Suprapubic skin (tissue), 4 donors: ENCODE measurements around the gene NOS1AP. TPM values are rescaled to one million over a fixed set of nuclear protein-coding genes. Genes with fewer than 3 reads are reported as not detected.

Source experiments
- DNase-seq, 2 donors: peaks; one replicate each; pipeline ENCODE4 v3.0.0-alpha.2; 2019; ENCODE audit warnings: low spot score in 2 of 2
- H3K27ac ChIP-seq: fragments of 200-600 bp; sonication (generic); one replicate; pipeline ENCODE4 v1.5.1; 2019
- H3K27me3 ChIP-seq: fragments of 200-600 bp; sonication (generic); one replicate; pipeline ENCODE4 v1.5.1; 2019
- H3K36me3 ChIP-seq: fragments of 200-600 bp; sonication (generic); one replicate; pipeline ENCODE4 v1.5.1; 2019
- H3K4me1 ChIP-seq: fragments of 200-600 bp; sonication (generic); one replicate; pipeline ENCODE4 v1.5.1; 2019
- H3K4me3 ChIP-seq: fragments of 200-600 bp; sonication (generic); one replicate; pipeline ENCODE4 v1.5.1; 2019; ENCODE audit warnings: mild to moderate bottlenecking
- H3K9me3 ChIP-seq: fragments of 200-600 bp; sonication (generic); one replicate; pipeline ENCODE4 v1.5.1; 2019
- CTCF ChIP-seq, 2 donors: fragments of 200-600 bp in 1 of 2; fragments of 450-650 bp in 1 of 2; sonication (generic) in 1 of 2; IDR thresholded peaks; one replicate each; pipeline ENCODE4 v1.5.1; 2016 to 2019; ENCODE audit warnings: antibody characterized with exemption in 2 of 2, mild to moderate bottlenecking in 1 of 2, moderate library complexity in 1 of 2
- EP300 ChIP-seq: sonication (generic); formaldehyde crosslinking; IDR thresholded peaks from one replicate; pipeline ENCODE4 v1.6.1; 2017; ENCODE audit warnings: antibody characterized with exemption
- POLR2A ChIP-seq, 2 donors: fragments of 450-650 bp; IDR thresholded peaks; one replicate each; pipeline ENCODE4 v1.6.1; 2017; ENCODE audit warnings: antibody characterized with exemption in 2 of 2, mild to moderate bottlenecking in 2 of 2, moderate library complexity in 2 of 2
- POLR2AphosphoS5 ChIP-seq, 3 donors: sonication (generic); formaldehyde crosslinking; IDR thresholded peaks; one replicate each; pipeline ENCODE4 v1.6.1; 2017; ENCODE audit warnings: antibody characterized with exemption in 3 of 3
- WGBS: methylation state at CpG from one replicate; pipeline ENCODE4 v1.1.5; 2018; 5-methylcytosine and 5-hydroxymethylcytosine counted together
- total RNA-seq, 4 donors: library from RNA; depleted of rRNA; stranded (reverse); fragments of >200 nt; gene quantifications; one replicate each; pipeline ENCODE4 v1.1.0, GENCODE V29; 2016

Gene NOS1AP
- total RNA-seq, 4 donors from 2014 or later, result 1.9 to 9.5 (median 3.3) TPM

GRCh38 chr1:162367073-162367472 lies 297.6 kb downstream of the NOS1AP start:
- Histone ChIP-seq H3K4me1 (peaks cover 10% of the 10 kb centered on the region), H3K36me3 (no peaks in the 10 kb centered on the region), H3K27me3 (no peaks in the 10 kb centered on the region), H3K4me3 (peak overlapping the region; percentile 23), H3K9me3 (no peaks in the 10 kb centered on the region), H3K27ac (no peak overlapping the region)
- WGBS, result 90% methylated on average over 36 of the region's 36 CpGs
- TF ChIP-seq POLR2A (IDR thresholded peaks at IDR 0.05) (no peak), POLR2AphosphoS5 (IDR thresholded peaks at IDR 0.05) (no peak), CTCF (IDR thresholded peaks at IDR 0.05) (no peak), EP300 (no peak)
- no peak for DNase-seq

- H3K27me3 ChIP-seq, result no peaks in the 10 kb centered on the region
- TF ChIP-seq EP300 (no peak), POLR2A (IDR thresholded peaks at IDR 0.05) (no peak), POLR2AphosphoS5 (IDR thresholded peaks at IDR 0.05) (no peak)
- no peak overlapping the region for H3K27ac ChIP-seq
- no peaks in the 10 kb centered on the region for H3K36me3 ChIP-seq
- peak overlapping the region; percentile 23 for H3K4me3 ChIP-seq
- no peaks in the 10 kb centered on the region for H3K9me3 ChIP-seq
- DNase-seq, result no peak
- peaks cover 17% of the 10 kb centered on the region for H3K4me1 ChIP-seq
- 89% methylated on average over 10 of the region's 10 CpGs for WGBS
Observed at GRCh38 chr1:162367772-162368171, 298.3 kb downstream of the NOS1AP start.

GRCh38 chr1:162368451-162368850 lies 299.0 kb downstream of the NOS1AP start:
- no peak for DNase-seq

GRCh38 chr1:162369571-162369970 lies 300.1 kb downstream of the NOS1AP start:
- no peak for DNase-seq
- 75% methylated on average over 7 of the region's 7 CpGs for WGBS
- H3K4me1 ChIP-seq, result peaks cover 17% of the 10 kb centered on the region

More at GRCh38 chr1:162368451-162368850, 299.0 kb downstream of the NOS1AP start:
- Histone ChIP-seq H3K27ac (no peak overlapping the region), H3K27me3 (no peaks in the 10 kb centered on the region), H3K4me1 (peaks cover 17% of the 10 kb centered on the region), H3K36me3 (no peaks in the 10 kb centered on the region), H3K4me3 (no peak overlapping the region), H3K9me3 (no peaks in the 10 kb centered on the region)
- WGBS, result 48% methylated on average over 4 of the region's 4 CpGs
- TF ChIP-seq CTCF (IDR thresholded peaks at IDR 0.05) (no peak), POLR2A (IDR thresholded peaks at IDR 0.05) (no peak), EP300 (no peak), POLR2AphosphoS5 (IDR thresholded peaks at IDR 0.05) (no peak)

GRCh38 chr1:162370161-162370560 lies 300.7 kb downstream of the NOS1AP start:
- peaks cover 17% of the 10 kb centered on the region for H3K4me1 ChIP-seq
- H3K9me3 ChIP-seq, result no peaks in the 10 kb centered on the region
- TF ChIP-seq CTCF (IDR thresholded peaks at IDR 0.05) (no peak), POLR2A (IDR thresholded peaks at IDR 0.05) (no peak), EP300 (no peak), POLR2AphosphoS5 (IDR thresholded peaks at IDR 0.05) (no peak)
- no peak overlapping the region for H3K4me3 ChIP-seq
- DNase-seq, result no peak
- no peak overlapping the region for H3K27ac ChIP-seq
- WGBS, result 88% methylated on average over 1 of the region's 1 CpG
- no peaks in the 10 kb centered on the region for H3K27me3 ChIP-seq
- no peaks in the 10 kb centered on the region for H3K36me3 ChIP-seq

More at GRCh38 chr1:162369571-162369970, 300.1 kb downstream of the NOS1AP start:
- no peaks in the 10 kb centered on the region for H3K9me3 ChIP-seq
- no peaks in the 10 kb centered on the region for H3K36me3 ChIP-seq
- no peak overlapping the region for H3K4me3 ChIP-seq
- no peaks in the 10 kb centered on the region for H3K27me3 ChIP-seq
- no peak overlapping the region for H3K27ac ChIP-seq
- TF ChIP-seq POLR2A (IDR thresholded peaks at IDR 0.05) (no peak), POLR2AphosphoS5 (IDR thresholded peaks at IDR 0.05) (no peak), EP300 (no peak), CTCF (IDR thresholded peaks at IDR 0.05) (no peak)

- no peaks in the 10 kb centered on the region for H3K36me3 ChIP-seq
- no peaks in the 10 kb centered on the region for H3K9me3 ChIP-seq
- peaks cover 17% of the 10 kb centered on the region for H3K4me1 ChIP-seq
- WGBS, result 85% methylated on average over 3 of the region's 3 CpGs
- no peak for DNase-seq
- H3K27ac ChIP-seq, result no peak overlapping the region
- H3K27me3 ChIP-seq, result no peaks in the 10 kb centered on the region
- TF ChIP-seq EP300 (no peak), POLR2AphosphoS5 (IDR thresholded peaks at IDR 0.05) (no peak), POLR2A (IDR thresholded peaks at IDR 0.05) (no peak), CTCF (IDR thresholded peaks at IDR 0.05) (no peak)
- H3K4me3 ChIP-seq, result no peak overlapping the region
Observed at GRCh38 chr1:162370721-162371120, 301.2 kb downstream of the NOS1AP start.
